Neural crest cell (in vitro differentiated cells): ENCODE results near the gene OGA. TPM values are rescaled to one million over a fixed set of nuclear protein-coding genes. Genes with fewer than 3 reads are reported as not detected.

ENCODE experiments used
- DNase-seq: peaks from one replicate; pipeline ENCODE4 v3.0.0; 2021; ENCODE audit warnings: low read depth, mixed read lengths, low spot score
- H3K27ac Mint-ChIP-seq: one replicate; pipeline ENCODE4 v1.8.0; 2021; ENCODE audit warnings: mild to moderate bottlenecking, mixed read lengths; ENCODE audit not compliant: unreplicated experiment
- H3K27me3 Mint-ChIP-seq: 2 replicates; pipeline ENCODE4 v1.8.0; 2021; ENCODE audit warnings: low read depth, mild to moderate bottlenecking, mixed read lengths
- H3K36me3 Mint-ChIP-seq: 2 replicates; pipeline ENCODE4 v1.8.0; 2021; ENCODE audit warnings: low read depth, mild to moderate bottlenecking, mixed read lengths
- H3K4me1 Mint-ChIP-seq: 2 replicates; pipeline ENCODE4 v1.8.0; 2021; ENCODE audit warnings: mixed read lengths
- H3K4me3 Mint-ChIP-seq: one replicate; pipeline ENCODE4 v1.8.0; 2021; ENCODE audit warnings: mild to moderate bottlenecking, mixed read lengths
- H3K9me3 Mint-ChIP-seq: 2 replicates; pipeline ENCODE4 v1.8.0; 2021; ENCODE audit warnings: mixed read lengths
- CTCF ChIP-seq: fragments of 200-600 bp; sonication (generic); conservative IDR thresholded peaks from 2 replicates; pipeline ENCODE4 v1.5.0; 2021; ENCODE audit warnings: antibody characterized with exemption, mild to moderate bottlenecking
- total RNA-seq: library from RNA; stranded (reverse); gene quantifications from 2 replicates; pipeline ENCODE4 v1.2.1, GENCODE V29; 2021

Gene OGA
- total RNA-seq, 1 donor from 2014 or later = 102 TPM

GRCh38 chr10:101772895-101773761 is 45.1 kb downstream of the OGA start:
- Mint-ChIP-seq H3K27ac (no peak overlapping the region), H3K9me3 (no peaks in the 10 kb centered on the region), H3K4me3 (peak overlapping the region; percentile 69), H3K27me3 (peaks cover 84% of the 10 kb centered on the region), H3K36me3 (peaks cover 5% of the 10 kb centered on the region), H3K4me1 (peaks cover 5% of the 10 kb centered on the region)
- no peak for DNase-seq
- TF ChIP-seq CTCF = no peak

GRCh38 chr10:101772017-101772894 is 46.0 kb downstream of the OGA start:
- peaks cover 83% of the 10 kb centered on the region for H3K27me3 Mint-ChIP-seq
- no peaks in the 10 kb centered on the region for H3K9me3 Mint-ChIP-seq
- H3K27ac Mint-ChIP-seq = no peak overlapping the region
- TF ChIP-seq CTCF = no peak
- H3K4me3 Mint-ChIP-seq = no peak overlapping the region
- no peak for DNase-seq
- no peaks in the 10 kb centered on the region for H3K36me3 Mint-ChIP-seq
- no peaks in the 10 kb centered on the region for H3K4me1 Mint-ChIP-seq

GRCh38 chr10:101771380-101771779 is 46.9 kb downstream of the OGA start:
- H3K4me3 Mint-ChIP-seq = no peak overlapping the region
- peaks cover 83% of the 10 kb centered on the region for H3K27me3 Mint-ChIP-seq
- no peaks in the 10 kb centered on the region for H3K9me3 Mint-ChIP-seq
- H3K36me3 Mint-ChIP-seq = no peaks in the 10 kb centered on the region
- no peaks in the 10 kb centered on the region for H3K4me1 Mint-ChIP-seq
- H3K27ac Mint-ChIP-seq = no peak overlapping the region
- TF ChIP-seq CTCF = no peak
- DNase-seq = no peak

- H3K27ac Mint-ChIP-seq = no peak overlapping the region
- H3K4me3 Mint-ChIP-seq = no peak overlapping the region
- TF ChIP-seq CTCF = no peak
- no peaks in the 10 kb centered on the region for H3K4me1 Mint-ChIP-seq
- peaks cover 91% of the 10 kb centered on the region for H3K27me3 Mint-ChIP-seq
- no peaks in the 10 kb centered on the region for H3K9me3 Mint-ChIP-seq
- DNase-seq = no peak
- H3K36me3 Mint-ChIP-seq = no peaks in the 10 kb centered on the region
Observed at GRCh38 chr10:101770331-101771215, 47.7 kb downstream of the OGA start.
